ENCODE data around the gene IL31. TPM values are rescaled to one million over a fixed set of nuclear protein-coding genes. Genes with fewer than 3 reads are reported as not detected.

The IL31 gene
- total RNA-seq, 1 donor from 2014 or later: not detected

- Histone ChIP-seq H3K27me3 (ENCODE audit: control insufficient read depth in 3 of 3, insufficient read depth in 3 of 3, low read length in 3 of 3) (no peaks in the 10 kb centered on the region), H3K27ac (ENCODE audit: low read depth, low read length) (no peak overlapping the region), H3K4me3 (ENCODE audit: low read length in 3 of 3) (no peak overlapping the region), H3K9ac (ENCODE audit: low read depth in 1 of 3, low read length in 3 of 3) (peak overlapping the region in 1 of 3 donors; percentile 33), H3K36me3 (ENCODE audit: control insufficient read depth in 3 of 3, insufficient read depth in 3 of 3, low read length in 3 of 3) (peaks cover 72 to 81% (median 74%) of the 10 kb centered on the region in 3 donors), H3K9me3 (ENCODE audit: control insufficient read depth in 3 of 3, low read length in 3 of 3) (no peaks in the 10 kb centered on the region), H3K4me1 (ENCODE audit: control insufficient read depth in 3 of 3, insufficient read depth in 3 of 3, low read length in 3 of 3) (peaks cover 26 to 33% (median 27%) of the 10 kb centered on the region in 3 donors)
Observed at GRCh38 chr12:122137681-122138080, 36.3 kb downstream of the IL31 start.

GRCh38 chr12:122137229-122137628, 36.8 kb downstream of the IL31 start:
- H3K9ac ChIP-seq (ENCODE audit: low read depth in 1 of 3, low read length in 3 of 3): peak overlapping the region in 1 of 3 donors; percentile 33
- H3K4me1 ChIP-seq (ENCODE audit: control insufficient read depth in 3 of 3, insufficient read depth in 3 of 3, low read length in 3 of 3): peaks cover 23 to 33% (median 28%) of the 10 kb centered on the region in 3 donors
- H3K27ac ChIP-seq (ENCODE audit: low read depth, low read length): no peak overlapping the region
- H3K4me3 ChIP-seq (ENCODE audit: low read length in 3 of 3): no peak overlapping the region
- no peaks in the 10 kb centered on the region for H3K27me3 ChIP-seq (ENCODE audit: control insufficient read depth in 3 of 3, insufficient read depth in 3 of 3, low read length in 3 of 3)
- no peaks in the 10 kb centered on the region for H3K9me3 ChIP-seq (ENCODE audit: control insufficient read depth in 3 of 3, low read length in 3 of 3)
- peaks cover 73 to 81% (median 75%) of the 10 kb centered on the region in 3 donors for H3K36me3 ChIP-seq (ENCODE audit: control insufficient read depth in 3 of 3, insufficient read depth in 3 of 3, low read length in 3 of 3)

GRCh38 chr12:122135437-122136031, 38.5 kb downstream of the IL31 start:
- peaks cover 68 to 70% (median 70%) of the 10 kb centered on the region in 3 donors for H3K36me3 ChIP-seq (ENCODE audit: control insufficient read depth in 3 of 3, insufficient read depth in 3 of 3, low read length in 3 of 3)
- no peak overlapping the region for H3K4me3 ChIP-seq (ENCODE audit: low read length in 3 of 3)
- H3K27ac ChIP-seq (ENCODE audit: low read depth, low read length): no peak overlapping the region
- no peaks in the 10 kb centered on the region for H3K27me3 ChIP-seq (ENCODE audit: control insufficient read depth in 3 of 3, insufficient read depth in 3 of 3, low read length in 3 of 3)
- H3K9me3 ChIP-seq (ENCODE audit: control insufficient read depth in 3 of 3, low read length in 3 of 3): no peaks in the 10 kb centered on the region
- H3K9ac ChIP-seq (ENCODE audit: low read depth in 1 of 3, low read length in 3 of 3): no peak overlapping the region
- peaks cover 11 to 21% (median 15%) of the 10 kb centered on the region in 3 donors for H3K4me1 ChIP-seq (ENCODE audit: control insufficient read depth in 3 of 3, insufficient read depth in 3 of 3, low read length in 3 of 3)

- Histone ChIP-seq H3K27me3 (ENCODE audit: control insufficient read depth in 3 of 3, insufficient read depth in 3 of 3, low read length in 3 of 3) (no peaks in the 10 kb centered on the region), H3K27ac (ENCODE audit: low read depth, low read length) (no peak overlapping the region), H3K9me3 (ENCODE audit: control insufficient read depth in 3 of 3, low read length in 3 of 3) (no peaks in the 10 kb centered on the region), H3K4me1 (ENCODE audit: control insufficient read depth in 3 of 3, insufficient read depth in 3 of 3, low read length in 3 of 3) (peaks cover 9 to 23% (median 18%) of the 10 kb centered on the region in 3 donors), H3K36me3 (ENCODE audit: control insufficient read depth in 3 of 3, insufficient read depth in 3 of 3, low read length in 3 of 3) (peaks cover 73 to 75% (median 75%) of the 10 kb centered on the region in 3 donors), H3K9ac (ENCODE audit: low read depth in 1 of 3, low read length in 3 of 3) (no peak overlapping the region), H3K4me3 (ENCODE audit: low read length in 3 of 3) (no peak overlapping the region)
Observed at GRCh38 chr12:122133192-122133950, 40.6 kb downstream of the IL31 start.

GRCh38 chr12:122130150-122130549, 43.9 kb downstream of the IL31 start:
- Histone ChIP-seq H3K9me3 (ENCODE audit: control insufficient read depth in 3 of 3, low read length in 3 of 3) (no peaks in the 10 kb centered on the region), H3K9ac (ENCODE audit: low read depth in 1 of 3, low read length in 3 of 3) (peak overlapping the region in 1 of 3 donors; percentile 40), H3K4me3 (ENCODE audit: low read length in 3 of 3) (no peak overlapping the region), H3K36me3 (ENCODE audit: control insufficient read depth in 3 of 3, insufficient read depth in 3 of 3, low read length in 3 of 3) (peaks cover 63 to 64% (median 64%) of the 10 kb centered on the region in 3 donors), H3K4me1 (ENCODE audit: control insufficient read depth in 3 of 3, insufficient read depth in 3 of 3, low read length in 3 of 3) (peaks cover 28 to 47% (median 43%) of the 10 kb centered on the region in 3 donors), H3K27me3 (ENCODE audit: control insufficient read depth in 3 of 3, insufficient read depth in 3 of 3, low read length in 3 of 3) (no peaks in the 10 kb centered on the region), H3K27ac (ENCODE audit: low read depth, low read length) (no peak overlapping the region)

- Histone ChIP-seq H3K9ac (ENCODE audit: low read depth in 1 of 3, low read length in 3 of 3) (peak overlapping the region in 2 of 3 donors; percentile 14 to 25), H3K4me3 (ENCODE audit: low read length in 3 of 3) (no peak overlapping the region), H3K9me3 (ENCODE audit: control insufficient read depth in 3 of 3, low read length in 3 of 3) (no peaks in the 10 kb centered on the region), H3K27me3 (ENCODE audit: control insufficient read depth in 3 of 3, insufficient read depth in 3 of 3, low read length in 3 of 3) (no peaks in the 10 kb centered on the region), H3K36me3 (ENCODE audit: control insufficient read depth in 3 of 3, insufficient read depth in 3 of 3, low read length in 3 of 3) (peaks cover 57 to 60% (median 59%) of the 10 kb centered on the region in 3 donors), H3K4me1 (ENCODE audit: control insufficient read depth in 3 of 3, insufficient read depth in 3 of 3, low read length in 3 of 3) (peaks cover 35 to 56% (median 51%) of the 10 kb centered on the region in 3 donors), H3K27ac (ENCODE audit: low read depth, low read length) (no peak overlapping the region)
Observed at GRCh38 chr12:122129131-122129530, 44.9 kb downstream of the IL31 start.

- Histone ChIP-seq H3K27me3 (ENCODE audit: control insufficient read depth in 3 of 3, insufficient read depth in 3 of 3, low read length in 3 of 3) (no peaks in the 10 kb centered on the region), H3K36me3 (ENCODE audit: control insufficient read depth in 3 of 3, insufficient read depth in 3 of 3, low read length in 3 of 3) (peaks cover 52 to 56% (median 54%) of the 10 kb centered on the region in 3 donors), H3K4me3 (ENCODE audit: low read length in 3 of 3) (no peak overlapping the region), H3K9ac (ENCODE audit: low read depth in 1 of 3, low read length in 3 of 3) (peak overlapping the region in 1 of 3 donors; percentile 14), H3K9me3 (ENCODE audit: control insufficient read depth in 3 of 3, low read length in 3 of 3) (no peaks in the 10 kb centered on the region), H3K27ac (ENCODE audit: low read depth, low read length) (no peak overlapping the region), H3K4me1 (ENCODE audit: control insufficient read depth in 3 of 3, insufficient read depth in 3 of 3, low read length in 3 of 3) (peaks cover 39 to 60% (median 56%) of the 10 kb centered on the region in 3 donors)
Observed at GRCh38 chr12:122128481-122128880, 45.5 kb downstream of the IL31 start.

- no peaks in the 10 kb centered on the region for H3K27me3 ChIP-seq (ENCODE audit: control insufficient read depth in 3 of 3, insufficient read depth in 3 of 3, low read length in 3 of 3)
- H3K4me1 ChIP-seq (ENCODE audit: control insufficient read depth in 3 of 3, insufficient read depth in 3 of 3, low read length in 3 of 3): peaks cover 45 to 65% (median 59%) of the 10 kb centered on the region in 3 donors
- H3K9me3 ChIP-seq (ENCODE audit: control insufficient read depth in 3 of 3, low read length in 3 of 3): no peaks in the 10 kb centered on the region
- H3K27ac ChIP-seq (ENCODE audit: low read depth, low read length): peak overlapping the region; percentile 33
- no peak overlapping the region for H3K4me3 ChIP-seq (ENCODE audit: low read length in 3 of 3)
- H3K9ac ChIP-seq (ENCODE audit: low read depth in 1 of 3, low read length in 3 of 3): peak overlapping the region in 2 of 3 donors; percentile 17 to 69
- H3K36me3 ChIP-seq (ENCODE audit: control insufficient read depth in 3 of 3, insufficient read depth in 3 of 3, low read length in 3 of 3): peaks cover 46 to 52% (median 51%) of the 10 kb centered on the region in 3 donors
Observed at GRCh38 chr12:122127839-122128238, 46.2 kb downstream of the IL31 start.

- H3K27ac ChIP-seq (ENCODE audit: low read depth, low read length): peak overlapping the region; percentile 33
- H3K4me1 ChIP-seq (ENCODE audit: control insufficient read depth in 3 of 3, insufficient read depth in 3 of 3, low read length in 3 of 3): peaks cover 45 to 61% (median 61%) of the 10 kb centered on the region in 3 donors
- peaks cover 38 to 44% (median 43%) of the 10 kb centered on the region in 3 donors for H3K36me3 ChIP-seq (ENCODE audit: control insufficient read depth in 3 of 3, insufficient read depth in 3 of 3, low read length in 3 of 3)
- H3K4me3 ChIP-seq (ENCODE audit: low read length in 3 of 3): peak overlapping the region in 1 of 3 donors; percentile 2
- H3K27me3 ChIP-seq (ENCODE audit: control insufficient read depth in 3 of 3, insufficient read depth in 3 of 3, low read length in 3 of 3): no peaks in the 10 kb centered on the region
- H3K9me3 ChIP-seq (ENCODE audit: control insufficient read depth in 3 of 3, low read length in 3 of 3): no peaks in the 10 kb centered on the region
- H3K9ac ChIP-seq (ENCODE audit: low read depth in 1 of 3, low read length in 3 of 3): peak overlapping the region in 2 of 3 donors; percentile 17 to 69
Observed at GRCh38 chr12:122126713-122127597, 47.1 kb downstream of the IL31 start.

Data from skeletal muscle tissue (tissue), 4 donors.